ENCODE measurements around the gene CCT8L2.
"Not testable (repeated sequence)": the region's sequence is repeated elsewhere in the genome, so short reads cannot be mapped to it uniquely, and the experiment has no call there.

CCT8L2 gene

DNA sequence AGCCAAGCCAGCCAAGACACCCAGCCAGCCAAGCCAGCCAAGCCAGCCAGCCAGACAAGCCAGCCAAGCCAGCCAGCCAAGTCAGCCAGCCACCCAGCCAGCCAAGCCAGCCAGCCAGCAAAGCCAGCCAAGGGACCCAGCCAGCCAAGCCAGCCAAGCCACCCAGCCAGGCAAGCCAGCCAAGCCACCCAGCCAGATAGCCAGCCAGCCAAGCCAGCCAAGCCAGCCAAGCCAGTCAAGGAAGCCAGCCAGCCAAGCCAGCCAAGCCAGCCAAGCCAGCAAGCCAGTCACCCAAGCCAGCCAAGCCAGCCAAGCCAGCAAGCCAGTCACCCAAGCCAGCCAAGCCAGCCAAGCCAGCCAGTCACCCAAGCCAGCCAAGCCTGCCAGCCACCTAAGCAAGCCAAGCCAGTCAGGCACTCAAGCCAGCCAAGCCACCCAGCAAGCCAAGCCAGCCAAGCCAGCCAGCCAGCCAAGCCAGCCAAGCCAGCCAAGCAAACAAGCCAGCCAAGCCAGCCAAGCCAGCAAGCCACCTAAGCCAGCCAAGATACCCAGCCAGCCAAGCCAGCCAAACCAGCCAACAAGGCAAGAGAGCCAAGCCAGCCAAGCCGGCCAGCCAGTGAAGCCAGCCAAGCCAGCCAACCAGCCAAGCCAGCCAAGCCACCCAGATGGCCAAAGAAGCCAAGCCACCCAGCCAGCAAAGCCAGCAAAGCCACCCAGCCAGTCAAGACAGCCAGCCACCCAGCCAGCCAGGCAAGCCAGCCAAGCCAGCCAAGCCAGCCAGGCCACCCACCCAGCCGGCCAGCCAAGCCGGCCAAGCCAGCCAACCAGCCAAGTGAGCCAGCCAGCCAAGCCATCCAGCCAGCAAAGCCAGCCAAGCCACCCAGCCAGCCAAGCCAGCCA is 33.3 kb downstream of the CCT8L2 start:
- DNase-seq (ENCODE audit: low read depth) = no peak

DNA sequence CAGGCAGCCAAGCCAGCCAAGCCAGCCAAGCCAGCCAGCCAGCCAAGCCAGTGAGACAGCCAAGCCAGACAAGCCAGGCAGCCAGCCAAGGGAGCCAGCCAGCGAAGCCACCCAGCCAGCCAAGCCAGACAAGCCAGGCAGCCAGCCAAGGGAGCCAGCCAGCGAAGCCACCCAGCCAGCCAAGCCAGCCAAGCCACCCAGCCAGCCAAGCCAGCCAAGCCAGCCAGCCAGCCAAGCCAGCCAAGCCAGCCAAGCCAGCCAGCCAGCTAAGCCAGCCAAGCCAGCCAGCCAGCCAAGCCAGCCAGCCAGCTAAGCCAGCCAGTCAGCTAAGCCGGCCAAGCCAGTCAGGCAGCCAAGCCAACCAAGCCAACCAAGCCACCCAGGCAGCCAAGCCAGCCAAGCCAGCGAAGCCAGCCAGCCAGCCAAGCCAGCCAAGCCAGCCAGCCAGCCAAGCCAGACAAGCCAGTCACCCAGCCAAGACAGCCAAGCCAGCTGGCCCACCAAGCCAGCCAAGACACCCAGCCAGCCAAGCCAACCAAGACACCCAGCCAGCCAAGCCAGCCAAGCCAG is 34.1 kb downstream of the CCT8L2 start:
- not testable (repeated sequence) for DNase-seq (ENCODE audit: low read depth)

DNA sequence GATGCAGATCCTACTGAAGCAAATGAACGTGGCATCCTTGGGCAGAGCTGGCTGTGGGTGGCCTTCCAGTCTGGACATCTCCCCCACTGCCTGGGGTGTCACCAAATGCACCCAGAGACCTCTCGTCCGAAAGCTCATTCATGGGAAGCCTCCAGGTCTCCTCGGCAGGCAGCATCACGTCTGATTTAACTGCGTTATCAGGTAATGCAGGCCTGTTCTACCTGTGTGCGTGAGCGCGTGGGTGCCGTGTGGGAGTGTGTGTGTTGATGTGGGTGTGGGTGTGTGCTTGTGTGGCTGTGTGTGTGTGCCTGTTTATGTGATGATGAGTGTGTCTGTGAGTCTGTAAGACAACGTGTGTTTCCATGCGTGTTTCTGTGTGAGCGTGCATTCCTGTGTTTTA is 35.1 kb downstream of the CCT8L2 start:
- not testable (repeated sequence) for DNase-seq (ENCODE audit: low read depth)

DNA sequence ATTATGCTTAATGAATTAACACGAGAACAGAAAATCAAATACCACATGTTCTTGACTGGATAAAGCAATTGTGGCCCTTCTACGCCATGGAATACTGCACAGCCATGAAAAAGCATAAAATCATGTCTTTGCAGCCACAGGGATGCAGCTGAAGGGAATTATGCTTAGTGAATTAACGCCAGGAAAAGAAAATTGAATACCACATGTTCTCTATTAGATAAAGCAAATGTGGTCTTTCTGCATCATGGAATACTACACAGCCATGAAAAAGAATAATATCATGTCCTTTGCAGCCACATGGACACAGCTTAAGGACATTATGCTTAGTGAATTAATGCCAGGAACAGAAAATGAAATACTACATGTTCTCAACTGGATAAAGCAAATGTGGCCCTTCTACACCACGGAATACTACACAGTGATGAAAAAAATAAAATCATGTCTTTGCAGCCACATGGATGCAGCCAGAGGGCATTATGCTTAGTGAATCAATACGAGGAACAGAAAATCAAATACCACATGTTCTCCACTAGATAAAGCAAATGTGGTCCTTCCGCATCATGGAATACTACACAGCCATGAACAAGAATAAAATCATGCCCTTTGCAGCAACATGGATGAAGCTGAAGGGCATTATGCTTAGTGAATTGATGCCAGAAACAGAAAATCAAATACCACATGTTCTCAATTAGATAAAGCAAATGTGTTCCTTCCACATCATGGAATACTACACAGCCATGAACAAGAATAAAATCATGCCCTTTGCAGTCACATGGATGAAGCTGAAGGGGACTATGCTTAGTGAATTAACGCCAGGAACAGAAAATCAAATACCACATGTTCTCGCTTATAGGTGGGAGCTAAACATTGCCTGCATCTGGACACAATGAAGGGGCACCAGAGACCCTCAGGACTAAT is 37.3 kb downstream of the CCT8L2 start:
- not testable (repeated sequence) for DNase-seq (ENCODE audit: low read depth)

DNA sequence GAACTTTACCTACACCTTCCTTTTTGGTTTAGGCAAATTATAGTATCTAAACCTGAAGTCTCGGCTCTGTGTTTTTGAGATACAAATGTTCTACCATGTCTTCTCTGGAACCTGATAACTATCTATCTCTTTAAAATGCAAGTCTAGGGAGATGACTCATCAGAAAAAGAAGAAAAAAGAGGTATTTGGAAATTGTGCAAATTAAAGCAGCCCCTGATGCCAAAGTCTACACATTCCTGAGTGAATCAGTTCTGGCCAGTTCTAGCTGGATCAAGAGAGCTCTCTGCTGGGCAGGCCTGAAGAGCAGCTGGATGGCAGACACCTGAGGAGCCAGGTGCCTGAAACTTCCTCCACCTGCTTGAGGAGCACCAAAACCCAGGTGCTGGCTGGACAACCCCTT is 49.3 kb downstream of the CCT8L2 start:
- not testable (repeated sequence) for DNase-seq (ENCODE audit: low read depth)

Data from stimulated activated CD8-positive, alpha-beta memory T cell treated with anti-CD3 and anti-CD28 coated beads, Interleukin-4, amount 100 ng/mL, for 24 hours (primary cell).